Gastrocnemius medialis (tissue), 4 donors: ENCODE results near the gene C16orf46. TPM values are rescaled to one million over a fixed set of nuclear protein-coding genes. Genes with fewer than 3 reads are reported as not detected.

Experiments
- ATAC-seq, 2 donors: fragments of 150-250 bp; one replicate each; pipeline ENCODE4 v1.9.1; 2016
- DNase-seq, 2 donors: peaks; one replicate each; pipeline ENCODE4 v3.0.0-alpha.2; 2019
- H3K27ac ChIP-seq, 4 donors: fragments of 200-600 bp; sonication (generic); 1 replicate in 1 of 4; 2 replicates in 3 of 4; pipeline ENCODE4 v1.5.1; 2016 to 2018; ENCODE audit warnings: mild to moderate bottlenecking in 2 of 4, moderate library complexity in 1 of 4
- H3K27me3 ChIP-seq, 3 donors: fragments of 200-600 bp; sonication (generic) in 2 of 3; 1 replicate in 1 of 3; 2 replicates in 2 of 3; pipeline versions ENCODE4 v1.5.1 to v1.6.0; 2016 to 2019; ENCODE audit warnings: mild to moderate bottlenecking in 1 of 3, moderate library complexity in 1 of 3
- H3K36me3 ChIP-seq, 2 donors: fragments of 200-600 bp; sonication (generic) in 1 of 2; one replicate each; pipeline ENCODE4 v1.5.1; 2017 to 2018
- H3K4me1 ChIP-seq, 2 donors: fragments of 200-600 bp; sonication (generic) in 1 of 2; one replicate each; pipeline ENCODE4 v1.5.1; 2016 to 2017; ENCODE audit warnings: mild to moderate bottlenecking in 2 of 2
- H3K4me3 ChIP-seq, 4 donors: fragments of 200-600 bp; sonication (generic) in 3 of 4; 1 replicate in 1 of 4; 2 replicates in 3 of 4; pipeline ENCODE4 v1.5.1; 2016 to 2019; ENCODE audit warnings: mild to moderate bottlenecking in 2 of 4
- H3K9me3 ChIP-seq, 3 donors: fragments of 200-600 bp; sonication (generic) in 2 of 3; 1 replicate in 1 of 3; 2 replicates in 2 of 3; pipeline ENCODE4 v1.5.1; 2016 to 2019
- CTCF ChIP-seq, 5 experiments: fragments of 450-650 bp in 3 of 5; fragments of 200-600 bp in 2 of 5; sonication (generic) in 2 of 5; IDR thresholded peaks in 4 of 5; conservative IDR thresholded peaks in 1 of 5; 1 replicate in 4 of 5; 2 replicates in 1 of 5; pipeline ENCODE4 v1.5.1; 2016 to 2019; ENCODE audit warnings: antibody characterized with exemption in 5 of 5, mild to moderate bottlenecking in 3 of 5, moderate library complexity in 3 of 5
- POLR2A ChIP-seq, 2 donors: fragments of 450-650 bp; IDR thresholded peaks; one replicate each; pipeline ENCODE4 v1.6.1; 2017; ENCODE audit warnings: antibody characterized with exemption in 2 of 2, mild to moderate bottlenecking in 2 of 2, moderate library complexity in 2 of 2
- in situ Hi-C, 4 donors: fragments of 200-750 bp; cut with MboI; loops; one replicate each; pipeline versions ENCODE4 v1.15.0 to v1.8.0; 2017; ENCODE audit warnings: low sequenced_read_pairs in 4 of 4
- intact Hi-C: fragments of 100-400 bp; cut with DNase I; formaldehyde crosslinking; loops from one replicate; pipeline ENCODE4 v1.15.1; 2023; ENCODE audit warnings: low total_unique reads
- total RNA-seq, 4 donors: library from RNA; depleted of rRNA; stranded (reverse); fragments of >200 nt; gene quantifications; one replicate each; pipeline versions ENCODE4 v1.1.0 to v1.2.3, GENCODE V29; 2016

The C16orf46 gene
- total RNA-seq, 4 donors from 2014 or later, result 0.88 TPM; not detected in 3

- H3K27me3 ChIP-seq, result no peaks in the 10 kb centered on the region
- DNase-seq, result no peak
- no peaks in the 10 kb centered on the region for H3K36me3 ChIP-seq
- no peak for ATAC-seq
- no peak overlapping the region for H3K4me3 ChIP-seq
- no peaks in the 10 kb centered on the region for H3K9me3 ChIP-seq
- no peaks in the 10 kb centered on the region for H3K4me1 ChIP-seq
- in situ Hi-C loops (no loop called here), intact Hi-C loops (no loop called here)
- H3K27ac ChIP-seq, result no peak overlapping the region
- TF ChIP-seq CTCF (IDR thresholded peaks at IDR 0.05 in 4 of 5, conservative IDR thresholded peaks at IDR 0.05 in 1 of 5) (no peak), POLR2A (IDR thresholded peaks at IDR 0.05) (no peak)
Measured at GRCh38 chr16:81053761-81054160, 23.3 kb downstream of the C16orf46 start.

GRCh38 chr16:81042821-81043220 lies 34.2 kb downstream of the C16orf46 start:
- Histone ChIP-seq H3K9me3 (no peaks in the 10 kb centered on the region), H3K27me3 (no peaks in the 10 kb centered on the region), H3K4me1 (peaks cover 0 to 9% of the 10 kb centered on the region in 2 donors), H3K27ac (no peak overlapping the region), H3K36me3 (peaks cover 4 to 56% of the 10 kb centered on the region in 2 donors), H3K4me3 (no peak overlapping the region)
- TF ChIP-seq CTCF (IDR thresholded peaks at IDR 0.05 in 4 of 5, conservative IDR thresholded peaks at IDR 0.05 in 1 of 5), result no peak
- no peak for TF ChIP-seq POLR2A (IDR thresholded peaks at IDR 0.05)
- no peak for ATAC-seq
- intact Hi-C loops, result loop anchor here (5.0 kb wide), 1 partner anchor 1516 kb away; no protein-coding TSS in a partner anchor
- in situ Hi-C loops, result loop anchor here in 2 of 4 donors (25.0 kb wide), 2 partner anchors 269 to 694 kb away; partner anchors contain the start of gene GAN (in 1 of the 2)
- DNase-seq, result no peak

- Histone ChIP-seq H3K36me3 (peaks cover 4 to 57% of the 10 kb centered on the region in 2 donors), H3K4me3 (no peak overlapping the region), H3K4me1 (peaks cover 7 to 20% of the 10 kb centered on the region in 2 donors), H3K9me3 (no peaks in the 10 kb centered on the region), H3K27ac (no peak overlapping the region), H3K27me3 (no peaks in the 10 kb centered on the region)
- no peak for ATAC-seq
- in situ Hi-C loops, result loop anchor here in 2 of 4 donors (25.0 kb wide), 2 partner anchors 271 to 696 kb away; partner anchors contain the start of gene GAN (in 1 of the 2)
- TF ChIP-seq CTCF (IDR thresholded peaks at IDR 0.05 in 4 of 5, conservative IDR thresholded peaks at IDR 0.05 in 1 of 5) (no peak), POLR2A (IDR thresholded peaks at IDR 0.05) (no peak)
- no peak for DNase-seq
- intact Hi-C loops, result loop anchor here (5.0 kb wide), 1 partner anchor 1514 kb away; no protein-coding TSS in a partner anchor
Measured at GRCh38 chr16:81041696-81042095, 35.3 kb downstream of the C16orf46 start.

GRCh38 chr16:81040842-81041241 lies 36.2 kb downstream of the C16orf46 start:
- Histone ChIP-seq H3K4me3 (no peak overlapping the region), H3K27me3 (no peaks in the 10 kb centered on the region), H3K4me1 (peaks cover 11 to 21% of the 10 kb centered on the region in 2 donors), H3K36me3 (peaks cover 4 to 57% of the 10 kb centered on the region in 2 donors), H3K9me3 (no peaks in the 10 kb centered on the region), H3K27ac (no peak overlapping the region)
- ATAC-seq (no peak), DNase-seq (no peak)
- intact Hi-C loops, result loop anchor here (5.0 kb wide), 1 partner anchor 1514 kb away; no protein-coding TSS in a partner anchor
- in situ Hi-C loops, result loop anchor here in 2 of 4 donors (25.0 kb wide), 2 partner anchors 271 to 696 kb away; partner anchors contain the start of gene GAN (in 1 of the 2)
- no peak for TF ChIP-seq POLR2A (IDR thresholded peaks at IDR 0.05)

- H3K4me1 ChIP-seq, result peaks cover 11 to 21% of the 10 kb centered on the region in 2 donors
- no peaks in the 10 kb centered on the region for H3K9me3 ChIP-seq
- DNase-seq (no peak), ATAC-seq (no peak)
- TF ChIP-seq POLR2A (IDR thresholded peaks at IDR 0.05), result no peak
- TF ChIP-seq CTCF (IDR thresholded peaks at IDR 0.05 in 4 of 5, conservative IDR thresholded peaks at IDR 0.05 in 1 of 5), result no peak
- in situ Hi-C loops (loop anchor here in 2 of 4 donors (25.0 kb wide), 2 partner anchors 272 to 697 kb away; partner anchors contain the start of gene GAN (in 1 of the 2)), intact Hi-C loops (loop anchor here (5.0 kb wide), 1 partner anchor 1513 kb away; no protein-coding TSS in a partner anchor)
- no peaks in the 10 kb centered on the region for H3K27me3 ChIP-seq
- H3K4me3 ChIP-seq, result no peak overlapping the region
- no peak overlapping the region for H3K27ac ChIP-seq
- peaks cover 4 to 51% of the 10 kb centered on the region in 2 donors for H3K36me3 ChIP-seq
Measured at GRCh38 chr16:81040131-81040530, 36.9 kb downstream of the C16orf46 start.
